Left ventricle myocardium superior (tissue), 1 donor: ENCODE data around the gene NTHL1. TPM values are rescaled to one million over a fixed set of nuclear protein-coding genes. Genes with fewer than 3 reads are reported as not detected.
A peak's percentile ranks its signal among the peaks of the same experiment; 100 is the strongest.

Experiments used
- ATAC-seq: fragments of 200-7000 bp; cut with Tn5 transposase; one replicate; pipeline ENCODE4 v1.9.1; 2020; ENCODE audit warnings: mild to moderate bottlenecking, moderate library complexity
- DNase-seq: peaks from one replicate; pipeline ENCODE4 v3.0.0-alpha.2; 2020
- intact Hi-C: fragments of 100-400 bp; cut with micrococcal nuclease; formaldehyde crosslinking; loops from one replicate; pipeline ENCODE4 v1.11.0; 2022
- total RNA-seq: library from RNA; stranded (reverse); fragmentation: NEBNext Ultra II Directional; extraction: Animal tissue kit (Norgen Biotek cat#: 25700); gene quantifications from one replicate; pipeline ENCODE4 v1.2.1, GENCODE V29; 2021
- donor health status: DM: no; HTN: yes; CAD: no; lungs with severe emphysema.

NTHL1 gene
- total RNA-seq, 1 donor from 2014 or later: 22.7 TPM

DNA sequence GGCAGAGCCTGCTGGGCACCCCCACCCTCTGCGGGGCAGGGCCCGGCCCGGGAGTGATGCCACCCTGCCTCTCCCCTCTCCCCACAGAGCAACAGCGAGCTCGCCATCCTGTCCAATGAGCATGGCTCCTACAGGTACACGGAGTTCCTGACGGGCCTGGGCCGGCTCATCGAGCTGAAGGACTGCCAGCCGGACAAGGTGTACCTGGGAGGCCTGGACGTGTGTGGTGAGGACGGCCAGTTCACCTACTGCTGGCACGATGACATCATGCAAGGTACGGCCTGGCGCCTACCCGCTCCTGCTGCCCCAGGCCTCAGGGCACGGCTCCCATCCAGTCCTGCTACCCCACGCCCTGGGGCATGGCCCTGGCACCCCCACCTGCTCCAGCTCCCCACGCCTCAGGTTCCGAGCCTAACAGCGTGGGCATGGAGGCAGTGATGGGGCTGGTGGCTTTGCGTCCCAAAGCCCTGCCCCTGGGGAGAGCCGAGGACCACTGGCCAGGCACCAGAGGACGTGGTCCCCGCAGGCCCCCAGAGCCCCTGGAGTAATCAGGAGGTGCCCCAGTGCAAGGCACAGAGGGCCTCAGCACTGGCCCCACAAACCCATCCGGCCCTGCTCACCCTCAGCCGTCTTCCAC, 38.6 kb upstream of the NTHL1 start:
- intact Hi-C loops: no loop called here
- ATAC-seq (no peak), DNase-seq (no peak)

DNA sequence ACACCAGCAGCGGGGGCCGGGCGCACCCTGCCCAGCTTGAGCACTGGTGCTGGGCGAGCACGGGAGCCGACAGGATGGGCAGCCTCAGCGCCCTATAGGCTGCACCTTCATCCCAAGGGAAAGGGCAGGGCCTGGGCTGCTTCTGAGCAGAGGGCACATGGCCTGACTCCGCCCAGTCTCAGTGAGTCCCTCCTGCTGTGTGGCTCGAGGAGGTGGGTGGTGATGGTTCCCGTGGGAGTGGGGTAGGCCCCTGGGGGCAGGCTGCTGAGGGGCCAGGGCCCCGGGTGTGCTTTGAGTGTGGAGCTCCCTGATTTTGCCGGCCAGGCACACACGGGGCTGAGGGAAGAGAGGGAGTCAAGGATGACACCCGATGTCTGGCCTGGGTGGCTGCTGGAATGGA, 38.0 kb upstream of the NTHL1 start:
- ATAC-seq: no peak
- intact Hi-C loops: no loop called here
- DNase-seq: no peak

DNA sequence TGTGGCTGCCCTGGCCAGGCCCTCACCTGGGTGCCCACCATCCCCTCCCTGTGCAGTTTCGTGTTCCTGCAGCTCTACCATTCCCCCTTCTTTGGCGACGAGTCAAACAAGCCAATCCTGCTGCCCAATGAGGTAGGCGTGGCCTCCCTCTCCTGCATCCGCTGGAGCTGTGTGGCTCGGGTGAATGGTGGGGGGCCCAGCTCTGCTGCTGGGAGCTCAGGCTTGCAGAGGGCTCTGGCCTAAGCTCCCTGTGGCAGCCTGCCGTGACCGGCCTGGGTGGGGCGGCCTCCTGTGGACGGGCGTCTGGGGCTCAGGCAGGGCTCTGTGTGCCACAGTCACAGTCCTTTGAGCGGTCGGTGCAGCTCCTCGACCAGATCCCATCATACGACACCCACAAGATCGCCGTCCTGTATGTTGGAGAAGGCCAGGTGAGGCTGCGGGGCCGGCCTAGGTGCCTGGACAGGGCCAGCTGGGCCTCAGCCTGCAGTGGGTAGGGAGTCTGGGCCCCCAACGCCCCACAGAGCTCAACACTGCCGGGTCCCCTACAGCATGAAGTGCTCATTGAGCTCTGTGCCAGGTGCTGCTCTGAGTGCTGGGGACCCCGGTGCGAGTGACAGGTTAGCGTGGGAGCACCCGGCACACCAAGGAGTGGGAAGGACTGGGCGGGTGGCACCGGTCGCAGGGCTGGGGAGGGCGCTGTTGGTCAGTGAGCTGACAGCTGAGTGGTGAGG, 37.4 kb upstream of the NTHL1 start:
- ATAC-seq (no peak), DNase-seq (no peak)
- intact Hi-C loops: no loop called here

DNA sequence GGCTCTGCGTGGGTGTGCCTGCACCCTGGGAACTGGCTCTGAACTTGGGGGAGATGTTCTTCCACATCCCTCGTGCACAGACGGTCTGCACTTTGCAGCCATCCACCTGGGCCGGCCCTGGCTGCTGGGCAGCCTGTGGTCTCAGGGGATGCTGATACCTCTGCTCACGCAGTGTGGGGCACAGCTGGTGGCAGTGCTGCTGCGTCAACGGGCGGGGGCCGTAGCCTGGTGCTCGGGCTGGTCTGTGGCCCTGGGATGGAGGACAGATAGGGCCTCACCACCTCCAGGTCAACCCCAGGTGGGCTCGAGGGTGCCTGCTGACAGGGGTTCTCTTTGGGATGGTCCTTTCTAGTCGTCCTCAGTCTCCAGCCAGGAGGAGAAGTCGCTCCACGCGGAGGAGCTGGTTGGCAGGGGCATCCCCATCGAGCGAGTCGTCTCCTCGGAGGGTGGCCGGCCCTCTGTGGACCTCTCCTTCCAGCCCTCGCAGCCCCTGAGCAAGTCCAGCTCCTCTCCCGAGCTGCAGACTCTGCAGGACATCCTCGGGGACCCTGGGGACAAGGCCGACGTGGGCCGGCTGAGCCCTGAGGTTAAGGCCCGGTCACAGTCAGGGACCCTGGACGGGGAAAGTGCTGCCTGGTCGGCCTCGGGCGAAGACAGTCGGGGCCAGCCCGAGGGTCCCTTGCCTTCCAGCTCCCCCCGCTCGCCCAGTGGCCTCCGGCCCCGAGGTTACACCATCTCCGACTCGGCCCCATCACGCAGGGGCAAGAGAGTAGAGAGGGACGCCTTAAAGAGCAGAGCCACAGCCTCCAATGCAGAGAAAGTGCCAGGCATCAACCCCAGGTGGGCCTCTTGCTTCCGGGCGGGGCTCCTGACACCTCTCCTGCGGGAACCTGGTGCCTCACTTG, 36.5 kb upstream of the NTHL1 start:
- no peak for ATAC-seq
- DNase-seq: no peak
- intact Hi-C loops: no loop called here

DNA sequence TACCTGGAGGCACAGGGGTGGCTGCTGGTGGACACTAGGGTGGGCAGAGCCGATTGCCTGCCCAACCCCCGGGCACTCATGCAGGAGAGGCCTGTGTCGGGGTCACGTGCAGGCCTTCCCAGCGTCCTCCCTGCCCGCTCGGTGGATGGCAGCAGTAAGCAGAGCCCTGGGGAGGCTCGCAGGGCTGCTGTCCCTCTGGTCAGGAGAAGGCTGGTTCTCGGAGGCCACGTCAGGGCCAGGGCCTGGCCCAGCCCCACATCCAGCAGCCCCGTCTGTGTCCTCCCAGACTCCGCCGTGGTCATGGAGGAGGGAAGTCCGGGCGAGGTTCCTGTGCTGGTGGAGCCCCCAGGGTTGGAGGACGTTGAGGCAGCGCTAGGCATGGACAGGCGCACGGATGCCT, 35.8 kb upstream of the NTHL1 start:
- ATAC-seq (no peak), DNase-seq (no peak)
- intact Hi-C loops: no loop called here

DNA sequence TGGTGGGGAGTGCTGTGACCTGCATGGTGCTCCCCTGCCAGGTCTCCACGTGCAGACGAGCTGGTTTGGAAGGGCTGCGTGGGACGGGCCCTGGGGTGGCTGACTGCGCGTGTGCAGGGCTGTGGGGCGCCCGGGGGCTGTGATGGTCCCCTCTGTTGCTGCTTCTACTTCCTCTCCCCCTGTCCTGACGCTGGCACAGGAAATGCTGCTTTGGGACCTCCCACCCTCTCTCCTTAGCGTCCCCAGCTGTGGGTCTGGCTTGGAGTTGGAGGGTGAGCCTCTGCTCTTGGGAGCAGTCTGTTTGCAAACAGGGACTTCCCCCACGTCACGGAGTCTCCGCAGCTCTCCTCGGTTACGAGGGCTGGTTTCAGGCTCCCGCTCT, 35.3 kb upstream of the NTHL1 start:
- intact Hi-C loops: no loop called here
- ATAC-seq: peak; percentile 9
- DNase-seq: no peak

DNA sequence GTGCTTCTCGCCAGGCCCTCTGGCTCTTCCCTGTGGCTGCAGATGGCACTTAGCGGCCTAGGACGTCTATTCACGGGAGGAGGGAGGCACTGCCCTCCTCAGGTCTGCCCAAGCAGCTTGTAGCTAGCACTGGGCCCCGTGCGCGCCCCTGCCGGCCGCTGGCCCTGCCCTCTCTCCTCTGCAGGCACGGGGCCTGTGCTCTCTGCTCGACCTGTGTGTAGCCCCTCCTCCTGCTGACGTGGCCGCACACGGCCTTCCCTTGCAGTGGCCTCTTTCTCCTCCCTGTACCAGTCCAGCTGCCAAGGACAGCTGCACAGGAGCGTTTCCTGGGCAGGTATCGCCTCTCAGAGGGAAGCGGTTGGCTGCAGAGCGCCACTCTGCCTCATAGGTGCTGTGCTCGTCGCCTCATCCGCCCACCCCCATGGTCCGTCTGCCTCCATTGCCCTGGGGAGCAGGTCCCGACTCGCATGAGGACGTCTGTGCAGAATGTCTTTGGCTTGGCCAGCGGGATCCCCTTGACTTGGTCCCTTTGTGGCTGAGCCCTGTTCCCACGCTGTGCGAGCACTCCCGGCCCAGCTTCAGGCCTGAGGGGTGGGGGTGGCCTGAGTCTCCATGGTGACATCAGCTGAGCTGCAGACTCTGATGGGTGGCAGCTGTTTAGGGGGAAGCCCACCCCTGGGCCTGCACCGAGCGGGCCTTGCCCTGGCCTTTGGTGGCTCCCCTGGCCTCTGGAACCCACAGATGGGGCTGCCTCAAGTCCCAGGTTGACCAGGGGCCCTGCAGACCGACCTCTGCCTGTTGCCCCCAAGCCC, 34.7 kb upstream of the NTHL1 start:
- DNase-seq (peak; percentile 73), ATAC-seq (peak; percentile 64)
- intact Hi-C loops: no loop called here

DNA sequence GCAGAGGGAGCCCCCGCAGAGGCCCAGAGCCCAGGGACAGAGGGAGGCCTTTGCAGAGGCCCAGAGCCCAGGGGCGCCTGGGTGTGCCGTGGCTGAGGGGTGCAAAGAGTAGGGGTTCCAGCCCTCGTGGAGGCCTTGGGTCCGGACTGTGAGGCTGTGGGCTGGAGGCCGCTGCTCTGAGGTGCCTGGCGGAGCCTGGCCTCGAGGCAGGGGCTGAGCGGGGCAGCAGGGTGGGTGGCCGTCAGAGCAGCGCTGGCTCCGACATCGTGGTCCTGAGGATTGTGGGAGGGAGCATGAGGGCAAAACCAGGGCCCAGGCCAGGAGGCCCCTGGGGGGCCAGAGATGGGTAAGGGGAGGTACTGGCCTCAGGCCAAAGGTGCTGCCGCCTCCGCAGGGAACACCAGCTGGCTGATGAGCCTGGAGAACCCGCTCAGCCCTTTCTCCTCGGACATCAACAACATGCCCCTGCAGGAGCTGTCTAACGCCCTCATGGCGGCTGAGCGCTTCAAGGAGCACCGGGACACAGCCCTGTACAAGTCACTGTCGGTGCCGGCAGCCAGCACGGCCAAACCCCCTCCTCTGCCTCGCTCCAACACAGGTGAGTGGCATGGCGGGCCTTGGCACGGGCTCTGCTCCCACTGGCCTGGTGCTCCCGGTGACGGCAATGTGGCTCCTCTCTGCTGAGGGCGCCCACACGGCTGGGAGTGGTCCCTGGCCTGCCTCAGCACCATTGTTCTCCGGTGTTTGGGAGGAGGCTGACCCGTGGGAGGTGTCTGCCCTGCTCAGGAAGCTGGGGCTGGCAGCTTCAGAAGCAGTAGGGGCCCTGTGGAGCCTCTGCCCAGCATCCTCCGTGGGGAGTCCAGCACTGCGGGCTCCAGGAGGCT, 33.8 kb upstream of the NTHL1 start:
- peak; percentile 10 for ATAC-seq
- intact Hi-C loops: no loop called here
- DNase-seq: no peak

DNA sequence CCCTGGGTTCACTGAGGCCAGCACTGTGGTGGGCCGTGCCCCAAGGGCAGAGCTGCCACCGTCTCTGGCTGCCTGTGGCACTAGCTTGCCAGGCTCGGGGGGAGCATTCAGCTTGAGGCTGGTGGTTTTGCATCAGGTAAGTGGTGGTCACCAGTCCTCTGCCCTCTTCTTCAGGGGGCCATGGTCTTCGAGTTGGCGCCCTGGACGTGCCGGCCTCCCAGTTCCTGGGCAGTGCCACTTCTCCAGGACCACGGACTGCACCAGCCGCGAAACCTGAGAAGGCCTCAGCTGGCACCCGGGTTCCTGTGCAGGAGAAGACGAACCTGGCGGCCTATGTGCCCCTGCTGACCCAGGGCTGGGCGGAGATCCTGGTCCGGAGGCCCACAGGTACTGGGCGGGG, 32.4 kb upstream of the NTHL1 start:
- ATAC-seq (no peak), DNase-seq (no peak)
- intact Hi-C loops: no loop called here

DNA sequence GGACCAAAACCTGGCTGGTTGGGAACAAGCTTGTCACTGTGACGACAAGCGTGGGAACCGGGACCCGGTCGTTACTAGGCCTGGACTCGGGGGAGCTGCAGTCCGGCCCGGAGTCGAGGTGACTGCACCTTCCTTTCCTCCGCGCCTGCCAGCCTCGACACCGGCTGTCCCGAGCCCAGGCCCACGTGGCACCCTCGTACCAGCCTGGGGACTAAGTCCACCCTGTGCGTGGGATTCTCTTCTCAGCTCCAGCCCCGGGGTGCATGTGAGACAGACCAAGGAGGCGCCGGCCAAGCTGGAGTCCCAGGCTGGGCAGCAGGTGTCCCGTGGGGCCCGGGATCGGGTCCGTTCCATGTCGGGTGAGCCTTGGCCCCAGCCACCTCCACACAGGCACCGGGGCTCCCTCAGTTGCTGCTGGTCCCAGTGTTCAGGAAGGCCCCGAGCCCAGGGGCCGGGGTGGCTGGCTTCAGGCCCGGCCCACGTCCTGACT, 31.7 kb upstream of the NTHL1 start:
- ATAC-seq (no peak), DNase-seq (no peak)
- intact Hi-C loops: no loop called here

DNA sequence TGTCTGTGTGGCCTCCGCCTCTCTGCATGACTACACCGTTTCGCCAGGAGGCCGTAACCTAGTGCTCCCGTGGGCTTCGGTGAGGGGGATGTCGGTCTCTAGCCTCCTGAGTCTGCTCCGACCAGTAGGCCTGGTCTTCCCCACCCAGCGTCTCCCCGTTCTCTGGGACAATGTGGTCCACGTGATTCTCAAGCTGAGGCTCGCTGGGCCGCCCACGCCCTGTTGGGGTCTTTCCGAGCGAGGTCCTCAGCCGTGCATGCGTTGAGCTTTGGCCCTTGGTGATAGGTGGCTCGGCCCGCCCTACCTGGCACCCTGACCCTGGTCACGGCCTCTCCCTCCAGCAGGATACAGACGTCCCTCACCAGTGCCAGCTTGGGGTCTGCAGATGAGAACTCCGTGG, 31.1 kb upstream of the NTHL1 start:
- ATAC-seq (no peak), DNase-seq (no peak)
- intact Hi-C loops: no loop called here

DNA sequence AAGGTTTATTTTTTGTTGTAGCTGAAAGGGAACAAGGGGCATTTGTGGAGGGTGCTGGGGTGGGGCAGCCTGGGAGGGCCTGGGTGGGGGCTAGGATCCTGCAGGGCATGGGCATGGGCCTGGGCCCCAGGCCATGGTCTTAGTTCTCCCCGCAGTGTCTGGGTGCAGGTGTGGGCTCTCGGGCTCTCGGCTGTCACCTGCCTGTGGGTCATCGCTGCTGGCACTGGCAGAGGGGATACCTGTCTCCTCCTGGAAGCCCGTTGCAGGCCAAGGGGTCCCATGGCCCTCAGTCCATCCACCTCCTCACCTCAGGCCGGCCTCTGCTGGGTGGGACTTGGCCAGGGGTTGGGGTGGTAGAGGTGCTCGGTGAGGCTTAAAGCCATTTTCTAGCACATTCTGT, 30.5 kb upstream of the NTHL1 start:
- ATAC-seq: no peak
- DNase-seq: no peak
- intact Hi-C loops: no loop called here

DNA sequence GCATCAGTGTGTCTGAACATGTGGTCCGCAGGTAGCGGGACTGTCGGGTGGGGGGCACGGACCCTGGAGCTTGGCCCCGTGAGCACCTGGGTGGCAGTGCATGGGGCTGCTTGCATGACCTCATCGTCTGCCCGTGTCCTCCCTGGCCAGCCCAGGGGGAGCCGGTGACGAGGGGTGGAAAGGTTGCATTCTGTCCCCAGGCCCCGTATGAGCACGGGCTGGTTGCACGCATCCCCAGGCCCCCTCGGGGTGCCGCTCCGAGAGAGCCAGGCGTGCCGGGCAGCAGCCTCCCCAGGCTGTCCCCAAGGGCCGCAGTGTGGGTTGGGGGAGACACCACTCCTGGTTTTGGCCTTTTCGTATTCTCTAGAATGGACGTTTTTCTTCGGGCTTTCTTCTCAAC, 30.1 kb upstream of the NTHL1 start:
- intact Hi-C loops: no loop called here
- ATAC-seq (no peak), DNase-seq (no peak)

DNA sequence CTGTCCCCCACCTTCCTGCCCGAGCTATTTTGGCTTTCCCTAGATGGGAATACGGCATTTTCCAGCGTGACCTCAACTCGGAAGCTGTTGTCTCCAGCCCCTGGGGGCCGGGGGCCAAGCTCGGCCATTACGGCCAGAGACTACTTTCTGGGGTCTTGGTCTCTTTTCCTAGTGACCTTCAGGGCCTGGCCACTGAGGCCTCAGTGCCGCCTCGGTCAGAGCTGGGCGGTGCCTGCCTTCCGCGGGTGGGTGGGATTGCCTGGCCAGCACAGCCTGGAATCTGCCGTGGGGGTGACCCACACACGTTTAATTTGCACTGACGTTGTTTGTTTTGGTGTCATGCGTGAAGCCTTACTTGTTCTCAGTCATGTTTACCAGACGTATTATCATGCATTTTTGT, 29.4 kb upstream of the NTHL1 start:
- intact Hi-C loops: no loop called here
- ATAC-seq (no peak), DNase-seq (no peak)

DNA sequence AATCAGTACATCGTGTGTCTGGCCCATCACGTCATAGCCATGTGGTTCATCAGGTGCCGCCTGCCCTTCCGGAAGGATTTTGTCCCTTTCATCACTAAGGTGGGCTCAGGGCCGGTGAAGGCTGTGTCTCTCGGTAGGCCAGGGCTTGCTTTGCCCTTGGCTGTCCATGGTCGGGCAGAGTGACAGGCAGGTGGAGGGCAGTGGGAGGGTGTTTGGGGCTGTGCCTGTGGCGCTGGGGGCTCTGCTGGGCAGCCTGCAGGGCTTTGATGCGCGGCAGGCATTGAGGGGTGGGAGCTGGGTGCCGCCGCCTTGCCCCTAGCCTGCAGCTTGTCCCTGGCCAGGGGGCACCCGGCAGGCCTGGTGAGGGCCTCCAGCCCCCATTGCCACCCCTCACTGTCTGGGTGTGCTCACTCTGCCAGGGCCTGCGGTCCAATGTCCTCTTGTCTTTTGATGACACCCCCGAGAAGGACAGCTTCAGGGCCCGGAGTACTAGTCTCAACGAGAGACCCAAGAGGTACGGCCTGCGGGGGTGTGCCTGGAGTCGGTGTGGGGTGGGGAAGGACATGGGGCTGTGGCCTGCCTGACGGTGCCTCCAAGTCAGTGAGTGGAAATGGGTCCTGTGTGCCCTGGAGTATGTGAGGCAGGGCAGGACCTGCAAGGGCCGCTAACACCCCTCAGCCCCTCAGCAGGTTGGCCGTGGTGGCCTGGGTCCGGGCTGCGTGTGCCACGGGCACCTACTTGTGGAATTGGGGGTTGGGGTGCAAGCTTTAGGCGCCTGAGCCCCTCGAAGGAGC, 28.6 kb upstream of the NTHL1 start:
- no peak for ATAC-seq
- intact Hi-C loops: no loop called here

DNA sequence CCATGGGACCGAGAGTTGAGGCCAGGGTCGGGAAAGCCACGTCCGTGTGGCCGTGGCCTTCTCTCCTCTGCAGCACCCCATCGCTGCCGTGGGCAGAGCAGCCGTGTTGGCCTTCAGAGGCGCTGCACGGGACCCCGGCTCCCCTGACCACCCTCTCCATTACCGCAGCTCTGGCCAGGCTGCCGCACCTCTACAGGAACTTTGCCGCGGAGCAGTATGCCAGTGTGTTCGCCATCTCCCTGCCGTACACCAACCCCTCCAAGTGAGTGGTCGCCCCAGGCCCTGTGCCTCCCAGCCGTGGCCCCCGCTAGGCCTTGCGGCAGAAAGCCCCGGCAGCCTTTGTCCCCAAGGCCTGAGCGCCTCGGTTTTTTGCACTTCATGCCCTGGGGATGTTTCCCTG, 28.0 kb upstream of the NTHL1 start:
- intact Hi-C loops: no loop called here
- no peak for DNase-seq
- no peak for ATAC-seq

More for the DNA sequence above, 28.6 kb upstream of the NTHL1 start:
- DNase-seq: no peak

DNA sequence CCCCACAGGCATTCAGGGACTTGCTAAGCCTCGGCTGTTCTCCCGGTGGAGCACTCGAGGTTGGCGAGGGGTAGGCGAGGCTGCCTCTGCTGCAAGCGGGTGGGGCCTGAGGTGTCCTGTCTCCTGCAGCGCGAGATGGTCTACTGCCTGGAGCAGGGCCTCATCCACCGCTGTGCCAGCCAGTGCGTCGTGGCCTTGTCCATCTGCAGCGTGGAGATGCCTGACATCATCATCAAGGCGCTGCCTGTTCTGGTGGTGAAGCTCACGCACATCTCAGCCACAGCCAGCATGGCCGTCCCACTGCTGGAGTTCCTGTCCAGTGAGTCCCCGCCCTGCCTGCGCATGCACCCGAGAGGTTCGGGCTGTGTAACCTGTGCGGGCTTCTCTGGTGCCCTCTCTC, 26.4 kb upstream of the NTHL1 start:
- DNase-seq: no peak
- intact Hi-C loops: no loop called here
- ATAC-seq: no peak

DNA sequence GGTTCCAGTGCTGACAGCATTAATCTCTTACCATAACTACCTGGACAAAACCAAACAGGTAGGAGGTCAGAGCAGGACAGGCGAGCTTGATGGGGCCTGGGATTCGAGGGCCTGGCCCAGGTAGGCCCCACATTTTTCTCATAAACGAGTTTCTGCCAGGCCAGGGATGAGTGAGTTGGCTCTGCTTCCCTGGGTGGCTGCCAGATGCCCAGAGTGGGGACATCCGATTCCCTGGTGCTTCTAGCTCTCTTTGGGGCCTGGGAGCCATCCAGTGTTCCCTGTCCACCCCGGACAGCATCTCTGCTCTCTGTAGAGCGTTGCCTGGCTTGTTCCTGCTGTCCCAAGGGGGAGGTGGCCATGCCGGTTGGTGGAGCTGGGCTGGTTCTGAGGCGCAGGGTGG, 25.3 kb upstream of the NTHL1 start:
- ATAC-seq (no peak), DNase-seq (no peak)
- intact Hi-C loops: no loop called here
